Astrocyte of the hippocampus (primary cell): ENCODE results near the gene RASL10A.
"Not testable (repeated sequence)": the region's sequence is repeated elsewhere in the genome, so short reads cannot be mapped to it uniquely, and the experiment has no call there.

Experiments used
- DNase-seq: peaks from one replicate; pipeline ENCODE4 v3.0.0; 2011; ENCODE audit warnings: low read depth, low spot score

The RASL10A gene

GRCh38 chr22:29315286-29316140, at the start of gene RASL10A:
TSS of gene RASL10A (minus strand) at chr22:29315697. CDS start at chr22:29315246, 451 bp downstream.
- peak; percentile 56 for DNase-seq

- DNase-seq = peak; percentile 86
Measured at GRCh38 chr22:29359469-29359868, 44.0 kb upstream of the RASL10A start.

GRCh38 chr22:29357193-29357890, 41.8 kb upstream of the RASL10A start:
- DNase-seq = not testable (repeated sequence)

GRCh38 chr22:29353860-29354259, 38.4 kb upstream of the RASL10A start:
- no peak for DNase-seq

- no peak for DNase-seq
Measured at GRCh38 chr22:29353286-29353685, 37.8 kb upstream of the RASL10A start.

- no peak for DNase-seq
Measured at GRCh38 chr22:29352778-29353177, 37.3 kb upstream of the RASL10A start.

- no peak for DNase-seq
Measured at GRCh38 chr22:29351891-29352290, 36.4 kb upstream of the RASL10A start.

- no peak for DNase-seq
Measured at GRCh38 chr22:29351042-29351441, 35.5 kb upstream of the RASL10A start.

- no peak for DNase-seq
Measured at GRCh38 chr22:29348956-29349355, 33.5 kb upstream of the RASL10A start.

GRCh38 chr22:29348041-29348440, 32.5 kb upstream of the RASL10A start:
- no peak for DNase-seq

- DNase-seq = no peak
Measured at GRCh38 chr22:29346659-29347058, 31.2 kb upstream of the RASL10A start.

- DNase-seq = peak; percentile 32
Measured at GRCh38 chr22:29345932-29346331, 30.4 kb upstream of the RASL10A start.

GRCh38 chr22:29344889-29345288, 29.4 kb upstream of the RASL10A start:
- not testable (repeated sequence) for DNase-seq

GRCh38 chr22:29344137-29344536, 28.6 kb upstream of the RASL10A start:
- DNase-seq = peak; percentile 99

GRCh38 chr22:29343313-29343805, 27.9 kb upstream of the RASL10A start:
- peak; percentile 74 for DNase-seq

- no peak for DNase-seq
Measured at GRCh38 chr22:29342577-29343312, 27.2 kb upstream of the RASL10A start.

GRCh38 chr22:29342177-29342576, 26.7 kb upstream of the RASL10A start:
- no peak for DNase-seq

GRCh38 chr22:29341849-29342127, 26.3 kb upstream of the RASL10A start:
- DNase-seq = no peak

- no peak for DNase-seq
Measured at GRCh38 chr22:29341056-29341848, 25.8 kb upstream of the RASL10A start.

- no peak for DNase-seq
Measured at GRCh38 chr22:29340566-29340965, 25.1 kb upstream of the RASL10A start.
